Smooth muscle cell of the coronary artery (primary cell): ENCODE measurements around the gene ZNF280B. TPM values are rescaled to one million over a fixed set of nuclear protein-coding genes. Genes with fewer than 3 reads are reported as not detected.

Source experiments
- total RNA-seq: library from RNA; depleted of rRNA; stranded (reverse); fragments of >200 nt; gene quantifications from 2 replicates; pipeline ENCODE4 v1.2.3, GENCODE V29; 2014; ENCODE audit warnings: low replicate concordance

Gene ZNF280B
- total RNA-seq: 0.08 and 0.12 TPM in 2 replicates

GRCh38 chr22:22508274-22509176, at the start of gene ZNF280B:
ZNF280B (minus strand) TSS chr22:22508742; CDS start chr22:22489398, 19,344 bp downstream.

GRCh38 chr22:22520020-22520656, 11.6 kb upstream of the ZNF280B start, which contains the start of gene ZNF280A:
ZNF280A (minus strand) TSS chr22:22520270; CDS start chr22:22515630, 4,640 bp downstream.

Other genes starting within 250 kb of the ZNF280B start
- gene ZNF280A, start 11.5 kb upstream of the ZNF280B start, total RNA-seq: 0.23 TPM in 1 of 2 replicates, not detected in the other
- gene PRAME, start 50.5 kb upstream of the ZNF280B start, total RNA-seq: 0.47 TPM in 1 of 2 replicates, not detected in the other
- gene GGTLC2, start 135.9 kb upstream of the ZNF280B start, total RNA-seq: not detected in 2 replicates